Vagina (tissue), 2 donors: ENCODE measurements around the gene ZNF382.

Experiments
- POLR2A ChIP-seq, 2 donors: fragments of 450-650 bp; IDR thresholded peaks; one replicate each; pipeline ENCODE4 v1.6.1; 2017; ENCODE audit warnings: antibody characterized with exemption in 2 of 2, mild to moderate bottlenecking in 2 of 2, moderate library complexity in 2 of 2
- POLR2AphosphoS5 ChIP-seq, 2 donors: sonication (generic); formaldehyde crosslinking; IDR thresholded peaks; one replicate each; pipeline ENCODE4 v1.9.0; 2017; ENCODE audit warnings: antibody characterized with exemption in 2 of 2, mild to moderate bottlenecking in 2 of 2, low read depth in 1 of 2; ENCODE audit not compliant: insufficient read depth in 1 of 2
- TF ChIP-seq, protein P1 (sequence below), 3 experiments: fragments of 450-650 bp in 2 of 3; fragments of 200-600 bp in 1 of 3; sonication (generic) in 1 of 3; IDR thresholded peaks; one replicate each; pipeline ENCODE4 v1.5.1; 2017 to 2019; ENCODE audit warnings: antibody characterized with exemption in 3 of 3, mild to moderate bottlenecking in 2 of 3, moderate library complexity in 2 of 3

DNA sequence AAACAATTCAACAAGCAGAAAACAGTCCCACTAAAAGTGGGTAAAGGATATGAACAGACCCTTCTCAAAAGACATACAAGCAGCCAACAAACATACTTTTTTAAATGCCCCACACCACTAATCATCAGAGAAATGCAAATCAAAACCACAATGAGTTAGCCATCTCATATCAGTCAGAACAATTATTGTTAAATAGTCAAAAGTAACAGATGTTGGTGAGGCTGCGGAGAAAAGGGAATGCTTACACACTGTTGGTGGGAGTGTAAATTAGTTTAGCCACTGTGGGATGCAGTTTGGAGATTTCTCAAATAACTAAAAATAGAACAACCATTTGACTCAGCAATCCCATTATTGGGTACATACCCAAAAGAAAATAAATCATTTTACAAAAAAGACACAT, 40.7 kb upstream of the ZNF382 start:
- TF ChIP-seq, protein P1, sequence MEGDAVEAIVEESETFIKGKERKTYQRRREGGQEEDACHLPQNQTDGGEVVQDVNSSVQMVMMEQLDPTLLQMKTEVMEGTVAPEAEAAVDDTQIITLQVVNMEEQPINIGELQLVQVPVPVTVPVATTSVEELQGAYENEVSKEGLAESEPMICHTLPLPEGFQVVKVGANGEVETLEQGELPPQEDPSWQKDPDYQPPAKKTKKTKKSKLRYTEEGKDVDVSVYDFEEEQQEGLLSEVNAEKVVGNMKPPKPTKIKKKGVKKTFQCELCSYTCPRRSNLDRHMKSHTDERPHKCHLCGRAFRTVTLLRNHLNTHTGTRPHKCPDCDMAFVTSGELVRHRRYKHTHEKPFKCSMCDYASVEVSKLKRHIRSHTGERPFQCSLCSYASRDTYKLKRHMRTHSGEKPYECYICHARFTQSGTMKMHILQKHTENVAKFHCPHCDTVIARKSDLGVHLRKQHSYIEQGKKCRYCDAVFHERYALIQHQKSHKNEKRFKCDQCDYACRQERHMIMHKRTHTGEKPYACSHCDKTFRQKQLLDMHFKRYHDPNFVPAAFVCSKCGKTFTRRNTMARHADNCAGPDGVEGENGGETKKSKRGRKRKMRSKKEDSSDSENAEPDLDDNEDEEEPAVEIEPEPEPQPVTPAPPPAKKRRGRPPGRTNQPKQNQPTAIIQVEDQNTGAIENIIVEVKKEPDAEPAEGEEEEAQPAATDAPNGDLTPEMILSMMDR (IDR thresholded peaks at IDR 0.05), result no peak
- TF ChIP-seq POLR2A (IDR thresholded peaks at IDR 0.05), result no peak
- no peak for TF ChIP-seq POLR2AphosphoS5 (IDR thresholded peaks at IDR 0.05; ENCODE audit: insufficient read depth in 1 of 2, low read depth in 1 of 2)
